ENCODE data around the gene SNTA1. TPM values are rescaled to one million over a fixed set of nuclear protein-coding genes. Genes with fewer than 3 reads are reported as not detected.

Gene SNTA1
- total RNA-seq, 6 experiments from 2014 or later, result 13.9 to 22.2 (median 20.9) TPM

DNA sequence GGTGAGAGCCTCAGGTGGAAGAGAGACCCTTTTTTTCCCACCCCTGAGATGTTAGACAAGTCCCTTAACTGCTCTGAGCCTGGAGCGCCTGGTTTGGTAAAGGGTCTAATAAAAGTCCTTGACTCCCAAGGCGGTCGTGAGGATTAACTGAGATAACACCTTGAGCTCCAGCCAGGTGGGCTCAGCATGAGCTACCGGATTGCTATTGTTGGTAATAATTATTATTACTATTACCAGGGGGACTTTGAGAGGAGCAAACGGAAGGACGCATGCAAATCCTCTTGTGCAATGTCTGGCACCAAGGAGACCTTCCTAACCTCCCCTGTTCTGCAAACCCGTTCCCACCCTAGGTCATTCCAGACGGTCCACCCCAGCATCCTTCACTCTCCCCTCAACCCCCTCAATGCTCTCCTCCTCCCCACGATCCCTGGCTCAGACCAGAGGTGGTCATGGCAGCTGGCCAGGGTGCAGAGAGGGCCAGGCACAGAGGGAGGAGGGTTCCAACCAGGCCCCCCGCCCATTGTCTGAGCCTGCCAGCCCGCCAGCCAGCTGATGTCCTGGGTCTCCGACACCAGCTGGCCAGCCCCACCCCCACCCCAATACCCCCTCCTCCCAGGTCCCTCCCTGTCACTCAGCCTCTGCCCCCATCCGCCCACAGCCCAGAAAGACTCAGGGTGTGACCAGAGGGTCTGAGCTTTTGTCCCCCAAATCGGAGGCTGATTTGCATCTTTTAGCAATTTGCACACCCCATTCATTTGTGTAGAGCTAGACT, 32.0 kb upstream of the SNTA1 start:
- no peaks in the 10 kb centered on the region for H3K36me3 Mint-ChIP-seq (ENCODE audit: low read depth)
- no peaks in the 10 kb centered on the region for H3K4me1 Mint-ChIP-seq (ENCODE audit: low read depth)
- H3K4me3 Mint-ChIP-seq, result no peak overlapping the region
- H3K27ac Mint-ChIP-seq, result no peak overlapping the region
- no peak for DNase-seq
- TF ChIP-seq, protein P1, sequence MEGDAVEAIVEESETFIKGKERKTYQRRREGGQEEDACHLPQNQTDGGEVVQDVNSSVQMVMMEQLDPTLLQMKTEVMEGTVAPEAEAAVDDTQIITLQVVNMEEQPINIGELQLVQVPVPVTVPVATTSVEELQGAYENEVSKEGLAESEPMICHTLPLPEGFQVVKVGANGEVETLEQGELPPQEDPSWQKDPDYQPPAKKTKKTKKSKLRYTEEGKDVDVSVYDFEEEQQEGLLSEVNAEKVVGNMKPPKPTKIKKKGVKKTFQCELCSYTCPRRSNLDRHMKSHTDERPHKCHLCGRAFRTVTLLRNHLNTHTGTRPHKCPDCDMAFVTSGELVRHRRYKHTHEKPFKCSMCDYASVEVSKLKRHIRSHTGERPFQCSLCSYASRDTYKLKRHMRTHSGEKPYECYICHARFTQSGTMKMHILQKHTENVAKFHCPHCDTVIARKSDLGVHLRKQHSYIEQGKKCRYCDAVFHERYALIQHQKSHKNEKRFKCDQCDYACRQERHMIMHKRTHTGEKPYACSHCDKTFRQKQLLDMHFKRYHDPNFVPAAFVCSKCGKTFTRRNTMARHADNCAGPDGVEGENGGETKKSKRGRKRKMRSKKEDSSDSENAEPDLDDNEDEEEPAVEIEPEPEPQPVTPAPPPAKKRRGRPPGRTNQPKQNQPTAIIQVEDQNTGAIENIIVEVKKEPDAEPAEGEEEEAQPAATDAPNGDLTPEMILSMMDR (IDR thresholded peaks at IDR 0.05), result no peak
- H3K9me3 Mint-ChIP-seq, result no peaks in the 10 kb centered on the region
- H3K27me3 Mint-ChIP-seq (ENCODE audit: insufficient read depth), result peaks cover 14% of the 10 kb centered on the region

DNA sequence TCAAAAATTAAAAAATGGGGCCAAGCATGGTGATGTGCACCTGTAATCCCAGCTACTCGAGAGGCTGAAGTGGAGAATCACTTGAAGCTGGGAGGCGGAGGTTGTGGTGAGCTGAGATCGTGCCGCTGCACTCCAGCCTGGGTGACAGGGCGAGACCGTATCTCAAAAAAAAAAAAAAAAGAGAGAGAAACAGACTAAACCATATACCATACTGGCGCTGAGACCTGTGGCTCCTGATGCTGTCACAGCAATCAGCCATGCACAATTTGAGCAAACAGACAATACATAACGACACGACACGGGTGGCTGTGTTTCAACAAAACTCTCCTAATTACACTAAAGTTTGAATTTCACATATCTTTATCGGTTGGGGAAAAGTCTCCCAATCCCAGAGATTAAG, 31.4 kb upstream of the SNTA1 start:
- no peaks in the 10 kb centered on the region for H3K36me3 Mint-ChIP-seq (ENCODE audit: low read depth)
- H3K4me3 Mint-ChIP-seq, result no peak overlapping the region
- no peaks in the 10 kb centered on the region for H3K9me3 Mint-ChIP-seq
- H3K27me3 Mint-ChIP-seq (ENCODE audit: insufficient read depth), result peaks cover 14% of the 10 kb centered on the region
- DNase-seq, result no peak
- no peak overlapping the region for H3K27ac Mint-ChIP-seq
- H3K4me1 Mint-ChIP-seq (ENCODE audit: low read depth), result no peaks in the 10 kb centered on the region
- TF ChIP-seq, protein P1 (IDR thresholded peaks at IDR 0.05), result no peak

DNA sequence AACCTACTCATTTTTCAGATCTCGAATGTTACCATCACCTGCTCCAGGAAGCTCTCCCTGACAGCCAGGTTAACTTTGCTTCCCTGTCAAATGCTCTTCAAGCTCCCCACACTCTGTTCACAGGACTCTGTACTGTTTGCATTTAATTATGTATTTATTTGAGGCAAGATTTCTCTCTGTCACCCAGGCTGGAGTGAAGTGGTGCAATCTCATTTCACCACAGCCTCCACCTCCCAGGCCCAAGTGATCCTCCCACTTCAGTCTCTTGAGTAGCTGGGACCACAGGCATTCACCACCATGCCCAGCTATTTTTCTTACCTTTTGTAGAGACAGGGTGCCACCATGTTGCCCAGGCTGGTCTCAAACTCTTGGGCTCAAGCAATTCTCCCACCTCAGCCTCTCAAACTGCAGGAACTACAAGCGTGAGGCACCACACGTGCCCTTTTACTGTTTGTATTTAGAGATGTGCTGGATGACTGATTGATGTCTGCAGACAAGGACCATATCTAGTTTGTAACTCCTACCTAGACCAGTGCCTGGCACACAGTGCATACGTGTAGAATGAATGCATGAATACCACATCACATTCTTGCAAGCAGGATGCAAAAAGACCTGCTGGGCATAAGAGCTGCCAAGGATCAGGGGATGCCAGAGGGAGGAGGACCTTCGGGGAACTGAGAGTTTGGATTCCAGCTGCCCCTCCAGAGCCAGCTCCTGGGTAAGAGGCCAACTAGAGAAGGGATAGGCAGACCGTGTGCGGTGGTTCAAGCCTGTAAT, 30.7 kb upstream of the SNTA1 start:
- H3K36me3 Mint-ChIP-seq (ENCODE audit: low read depth), result no peaks in the 10 kb centered on the region
- no peak for DNase-seq
- TF ChIP-seq, protein P1 (IDR thresholded peaks at IDR 0.05), result no peak
- no peaks in the 10 kb centered on the region for H3K4me1 Mint-ChIP-seq (ENCODE audit: low read depth)
- no peaks in the 10 kb centered on the region for H3K9me3 Mint-ChIP-seq
- H3K4me3 Mint-ChIP-seq, result no peak overlapping the region
- H3K27me3 Mint-ChIP-seq (ENCODE audit: insufficient read depth), result peaks cover 14% of the 10 kb centered on the region
- no peak overlapping the region for H3K27ac Mint-ChIP-seq

DNA sequence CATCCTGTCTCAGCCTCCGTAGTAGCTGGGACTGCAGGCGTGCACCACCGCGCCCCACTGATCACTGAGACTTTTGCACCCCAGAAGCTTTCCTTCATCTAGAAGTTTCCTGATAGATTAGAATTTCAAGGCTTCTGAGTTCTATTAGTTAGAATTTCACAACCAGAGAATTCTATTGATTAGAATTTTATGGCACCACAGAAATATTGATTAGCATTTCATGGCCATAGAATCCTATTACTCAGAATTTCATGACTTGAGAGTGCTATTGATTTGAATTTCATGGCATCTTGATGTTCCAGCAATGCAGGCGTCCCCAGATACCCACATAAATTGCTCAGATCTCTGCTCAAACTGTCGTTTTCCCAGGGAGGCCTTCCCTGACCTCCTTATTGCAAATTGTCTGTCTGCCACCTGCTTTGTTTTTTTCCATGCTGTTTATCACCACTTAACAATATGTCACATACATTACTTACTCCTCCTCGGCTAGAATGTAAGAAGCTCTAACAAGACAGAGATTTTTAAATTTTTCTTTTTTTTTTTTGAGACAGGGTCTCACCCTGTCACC, 29.4 kb upstream of the SNTA1 start:
- no peak for DNase-seq
- H3K4me1 Mint-ChIP-seq (ENCODE audit: low read depth), result no peaks in the 10 kb centered on the region
- H3K9me3 Mint-ChIP-seq, result no peaks in the 10 kb centered on the region
- H3K27me3 Mint-ChIP-seq (ENCODE audit: insufficient read depth), result peaks cover 12% of the 10 kb centered on the region
- H3K4me3 Mint-ChIP-seq, result no peak overlapping the region
- H3K36me3 Mint-ChIP-seq (ENCODE audit: low read depth), result no peaks in the 10 kb centered on the region
- no peak overlapping the region for H3K27ac Mint-ChIP-seq
- TF ChIP-seq, protein P1 (IDR thresholded peaks at IDR 0.05), result no peak

DNA sequence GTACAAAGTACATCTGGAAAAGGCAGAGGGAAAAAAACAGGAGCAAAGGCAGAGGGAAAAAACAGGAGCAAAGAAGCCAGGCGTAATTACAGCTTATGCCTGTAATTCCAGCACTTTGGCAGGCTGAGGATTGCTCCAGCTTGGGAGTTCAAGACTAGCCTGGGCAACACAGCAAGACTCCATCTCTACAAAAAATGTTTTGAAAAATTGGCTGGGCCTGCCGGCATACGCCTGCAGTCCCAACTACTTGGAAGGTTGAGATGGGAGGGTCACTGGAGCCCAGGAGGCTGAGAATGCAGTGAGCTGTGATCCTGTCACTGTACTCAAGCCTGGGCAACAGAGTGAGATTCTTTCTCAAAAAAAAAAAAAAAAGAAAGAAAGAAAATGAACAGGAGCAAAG, 27.3 kb upstream of the SNTA1 start:
- Mint-ChIP-seq H3K4me3 (no peak overlapping the region), H3K4me1 (ENCODE audit: low read depth) (no peaks in the 10 kb centered on the region), H3K9me3 (no peaks in the 10 kb centered on the region), H3K27ac (no peak overlapping the region), H3K27me3 (ENCODE audit: insufficient read depth) (peaks cover 8% of the 10 kb centered on the region), H3K36me3 (ENCODE audit: low read depth) (no peaks in the 10 kb centered on the region)
- TF ChIP-seq, protein P1 (IDR thresholded peaks at IDR 0.05), result no peak
- DNase-seq, result no peak
